Measurements from ENCODE around the gene DRD4. TPM values are rescaled to one million over a fixed set of nuclear protein-coding genes. Genes with fewer than 3 reads are reported as not detected.
A peak's percentile ranks its signal among the peaks of the same experiment; 100 is the strongest.

DRD4 gene
- total and polyA plus RNA-seq, 10 of the 15 experiments (the other 5 are each of a cell fraction or from before 2014, with no cell fraction given): not detected

- TF ChIP-seq, protein P1, sequence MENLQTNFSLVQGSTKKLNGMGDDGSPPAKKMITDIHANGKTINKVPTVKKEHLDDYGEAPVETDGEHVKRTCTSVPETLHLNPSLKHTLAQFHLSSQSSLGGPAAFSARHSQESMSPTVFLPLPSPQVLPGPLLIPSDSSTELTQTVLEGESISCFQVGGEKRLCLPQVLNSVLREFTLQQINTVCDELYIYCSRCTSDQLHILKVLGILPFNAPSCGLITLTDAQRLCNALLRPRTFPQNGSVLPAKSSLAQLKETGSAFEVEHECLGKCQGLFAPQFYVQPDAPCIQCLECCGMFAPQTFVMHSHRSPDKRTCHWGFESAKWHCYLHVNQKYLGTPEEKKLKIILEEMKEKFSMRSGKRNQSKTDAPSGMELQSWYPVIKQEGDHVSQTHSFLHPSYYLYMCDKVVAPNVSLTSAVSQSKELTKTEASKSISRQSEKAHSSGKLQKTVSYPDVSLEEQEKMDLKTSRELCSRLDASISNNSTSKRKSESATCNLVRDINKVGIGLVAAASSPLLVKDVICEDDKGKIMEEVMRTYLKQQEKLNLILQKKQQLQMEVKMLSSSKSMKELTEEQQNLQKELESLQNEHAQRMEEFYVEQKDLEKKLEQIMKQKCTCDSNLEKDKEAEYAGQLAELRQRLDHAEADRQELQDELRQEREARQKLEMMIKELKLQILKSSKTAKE (IDR thresholded peaks at IDR 0.05; ENCODE audit: low read depth, poor library complexity, severe bottlenecking): peak; percentile 16
- TF ChIP-seq CHD1 (IDR thresholded peaks at IDR 0.05; ENCODE audit: low read depth, low read length): no peak
- TF ChIP-seq, protein P2, sequence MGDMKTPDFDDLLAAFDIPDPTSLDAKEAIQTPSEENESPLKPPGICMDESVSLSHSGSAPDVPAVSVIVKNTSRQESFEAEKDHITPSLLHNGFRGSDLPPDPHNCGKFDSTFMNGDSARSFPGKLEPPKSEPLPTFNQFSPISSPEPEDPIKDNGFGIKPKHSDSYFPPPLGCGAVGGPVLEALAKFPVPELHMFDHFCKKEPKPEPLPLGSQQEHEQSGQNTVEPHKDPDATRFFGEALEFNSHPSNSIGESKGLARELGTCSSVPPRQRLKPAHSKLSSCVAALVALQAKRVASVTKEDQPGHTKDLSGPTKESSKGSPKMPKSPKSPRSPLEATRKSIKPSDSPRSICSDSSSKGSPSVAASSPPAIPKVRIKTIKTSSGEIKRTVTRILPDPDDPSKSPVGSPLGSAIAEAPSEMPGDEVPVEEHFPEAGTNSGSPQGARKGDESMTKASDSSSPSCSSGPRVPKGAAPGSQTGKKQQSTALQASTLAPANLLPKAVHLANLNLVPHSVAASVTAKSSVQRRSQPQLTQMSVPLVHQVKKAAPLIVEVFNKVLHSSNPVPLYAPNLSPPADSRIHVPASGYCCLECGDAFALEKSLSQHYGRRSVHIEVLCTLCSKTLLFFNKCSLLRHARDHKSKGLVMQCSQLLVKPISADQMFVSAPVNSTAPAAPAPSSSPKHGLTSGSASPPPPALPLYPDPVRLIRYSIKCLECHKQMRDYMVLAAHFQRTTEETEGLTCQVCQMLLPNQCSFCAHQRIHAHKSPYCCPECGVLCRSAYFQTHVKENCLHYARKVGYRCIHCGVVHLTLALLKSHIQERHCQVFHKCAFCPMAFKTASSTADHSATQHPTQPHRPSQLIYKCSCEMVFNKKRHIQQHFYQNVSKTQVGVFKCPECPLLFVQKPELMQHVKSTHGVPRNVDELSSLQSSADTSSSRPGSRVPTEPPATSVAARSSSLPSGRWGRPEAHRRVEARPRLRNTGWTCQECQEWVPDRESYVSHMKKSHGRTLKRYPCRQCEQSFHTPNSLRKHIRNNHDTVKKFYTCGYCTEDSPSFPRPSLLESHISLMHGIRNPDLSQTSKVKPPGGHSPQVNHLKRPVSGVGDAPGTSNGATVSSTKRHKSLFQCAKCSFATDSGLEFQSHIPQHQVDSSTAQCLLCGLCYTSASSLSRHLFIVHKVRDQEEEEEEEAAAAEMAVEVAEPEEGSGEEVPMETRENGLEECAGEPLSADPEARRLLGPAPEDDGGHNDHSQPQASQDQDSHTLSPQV (IDR thresholded peaks at IDR 0.05): no peak
- no peak for TF ChIP-seq IRF4 (IDR thresholded peaks at IDR 0.05; ENCODE audit: low read depth, low read length)
- no peak for TF ChIP-seq RAD21 (IDR thresholded peaks at IDR 0.05; ENCODE audit: insufficient read depth, low read depth, low read length)
- no peak for TF ChIP-seq YY1 (IDR thresholded peaks at IDR 0.05; ENCODE audit: low read depth, low read length)
- TF ChIP-seq ZNF384 (IDR thresholded peaks at IDR 0.05; ENCODE audit: borderline replicate concordance, low read depth, low read length): no peak
- no peak for TF ChIP-seq CBFB (IDR thresholded peaks at IDR 0.05; ENCODE audit: low read depth)
- TF ChIP-seq, protein P3, sequence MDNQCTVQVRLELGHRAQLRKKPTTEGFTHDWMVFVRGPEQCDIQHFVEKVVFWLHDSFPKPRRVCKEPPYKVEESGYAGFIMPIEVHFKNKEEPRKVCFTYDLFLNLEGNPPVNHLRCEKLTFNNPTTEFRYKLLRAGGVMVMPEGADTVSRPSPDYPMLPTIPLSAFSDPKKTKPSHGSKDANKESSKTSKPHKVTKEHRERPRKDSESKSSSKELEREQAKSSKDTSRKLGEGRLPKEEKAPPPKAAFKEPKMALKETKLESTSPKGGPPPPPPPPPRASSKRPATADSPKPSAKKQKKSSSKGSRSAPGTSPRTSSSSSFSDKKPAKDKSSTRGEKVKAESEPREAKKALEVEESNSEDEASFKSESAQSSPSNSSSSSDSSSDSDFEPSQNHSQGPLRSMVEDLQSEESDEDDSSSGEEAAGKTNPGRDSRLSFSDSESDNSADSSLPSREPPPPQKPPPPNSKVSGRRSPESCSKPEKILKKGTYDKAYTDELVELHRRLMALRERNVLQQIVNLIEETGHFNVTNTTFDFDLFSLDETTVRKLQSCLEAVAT (IDR thresholded peaks at IDR 0.05): peak; percentile 58; the same call in 1 of the 2 replicates
- no peak for TF ChIP-seq FOXM1 (IDR thresholded peaks at IDR 0.05; ENCODE audit: low read depth, low read length)
- TF ChIP-seq, protein P4, sequence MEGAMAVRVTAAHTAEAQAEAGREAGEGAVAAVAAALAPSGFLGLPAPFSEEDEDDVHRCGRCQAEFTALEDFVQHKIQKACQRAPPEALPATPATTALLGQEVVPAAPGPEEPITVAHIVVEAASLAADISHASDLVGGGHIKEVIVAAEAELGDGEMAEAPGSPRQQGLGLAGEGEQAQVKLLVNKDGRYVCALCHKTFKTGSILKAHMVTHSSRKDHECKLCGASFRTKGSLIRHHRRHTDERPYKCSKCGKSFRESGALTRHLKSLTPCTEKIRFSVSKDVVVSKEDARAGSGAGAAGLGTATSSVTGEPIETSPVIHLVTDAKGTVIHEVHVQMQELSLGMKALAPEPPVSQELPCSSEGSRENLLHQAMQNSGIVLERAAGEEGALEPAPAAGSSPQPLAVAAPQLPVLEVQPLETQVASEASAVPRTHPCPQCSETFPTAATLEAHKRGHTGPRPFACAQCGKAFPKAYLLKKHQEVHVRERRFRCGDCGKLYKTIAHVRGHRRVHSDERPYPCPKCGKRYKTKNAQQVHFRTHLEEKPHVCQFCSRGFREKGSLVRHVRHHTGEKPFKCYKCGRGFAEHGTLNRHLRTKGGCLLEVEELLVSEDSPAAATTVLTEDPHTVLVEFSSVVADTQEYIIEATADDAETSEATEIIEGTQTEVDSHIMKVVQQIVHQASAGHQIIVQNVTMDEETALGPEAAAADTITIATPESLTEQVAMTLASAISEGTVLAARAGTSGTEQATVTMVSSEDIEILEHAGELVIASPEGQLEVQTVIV (IDR thresholded peaks at IDR 0.05; ENCODE audit: borderline replicate concordance, partially characterized antibody): no peak
- TF ChIP-seq CREM (IDR thresholded peaks at IDR 0.05; ENCODE audit: low read depth): no peak
- no peak for TF ChIP-seq ZNF622 (IDR thresholded peaks at IDR 0.05)
- TF ChIP-seq, protein P5, sequence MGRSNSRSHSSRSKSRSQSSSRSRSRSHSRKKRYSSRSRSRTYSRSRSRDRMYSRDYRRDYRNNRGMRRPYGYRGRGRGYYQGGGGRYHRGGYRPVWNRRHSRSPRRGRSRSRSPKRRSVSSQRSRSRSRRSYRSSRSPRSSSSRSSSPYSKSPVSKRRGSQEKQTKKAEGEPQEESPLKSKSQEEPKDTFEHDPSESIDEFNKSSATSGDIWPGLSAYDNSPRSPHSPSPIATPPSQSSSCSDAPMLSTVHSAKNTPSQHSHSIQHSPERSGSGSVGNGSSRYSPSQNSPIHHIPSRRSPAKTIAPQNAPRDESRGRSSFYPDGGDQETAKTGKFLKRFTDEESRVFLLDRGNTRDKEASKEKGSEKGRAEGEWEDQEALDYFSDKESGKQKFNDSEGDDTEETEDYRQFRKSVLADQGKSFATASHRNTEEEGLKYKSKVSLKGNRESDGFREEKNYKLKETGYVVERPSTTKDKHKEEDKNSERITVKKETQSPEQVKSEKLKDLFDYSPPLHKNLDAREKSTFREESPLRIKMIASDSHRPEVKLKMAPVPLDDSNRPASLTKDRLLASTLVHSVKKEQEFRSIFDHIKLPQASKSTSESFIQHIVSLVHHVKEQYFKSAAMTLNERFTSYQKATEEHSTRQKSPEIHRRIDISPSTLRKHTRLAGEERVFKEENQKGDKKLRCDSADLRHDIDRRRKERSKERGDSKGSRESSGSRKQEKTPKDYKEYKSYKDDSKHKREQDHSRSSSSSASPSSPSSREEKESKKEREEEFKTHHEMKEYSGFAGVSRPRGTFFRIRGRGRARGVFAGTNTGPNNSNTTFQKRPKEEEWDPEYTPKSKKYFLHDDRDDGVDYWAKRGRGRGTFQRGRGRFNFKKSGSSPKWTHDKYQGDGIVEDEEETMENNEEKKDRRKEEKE (IDR thresholded peaks at IDR 0.05): no peak
- peak; percentile 18; the same call in 1 of the 2 replicates for TF ChIP-seq NR2F1 (conservative IDR thresholded peaks at IDR 0.05)
- no peak for TF ChIP-seq RAD51 (IDR thresholded peaks at IDR 0.05)
These were observed 20.5 kb upstream of the DRD4 start (continued) for GRCh38 chr11:616320-617198.
